DND-41 (cell line): ENCODE measurements around the gene ASB14.

Experiments used
- CTCF ChIP-seq: IDR thresholded peaks from 2 replicates; pipeline ENCODE4 v1.5.1; 2012; ENCODE audit warnings: borderline replicate concordance, low read length, moderate library complexity, mild to moderate bottlenecking; ENCODE audit not compliant: poor library complexity, severe bottlenecking; ENCODE audit errors: extremely low read depth
- EZH2 ChIP-seq: IDR thresholded peaks from 3 replicates; pipeline ENCODE4 v1.6.1; 2012; ENCODE audit warnings: borderline replicate concordance, low read depth, mild to moderate bottlenecking, moderate library complexity, low read length, inconsistent platforms; ENCODE audit not compliant: severe bottlenecking

GRCh38 chr3:57257678-57258077, 34.8 kb downstream of the ASB14 start:
- TF ChIP-seq CTCF (no peak), EZH2 (no peak)
